ENCODE measurements around the gene ZNF283.

The ZNF283 gene

DNA sequence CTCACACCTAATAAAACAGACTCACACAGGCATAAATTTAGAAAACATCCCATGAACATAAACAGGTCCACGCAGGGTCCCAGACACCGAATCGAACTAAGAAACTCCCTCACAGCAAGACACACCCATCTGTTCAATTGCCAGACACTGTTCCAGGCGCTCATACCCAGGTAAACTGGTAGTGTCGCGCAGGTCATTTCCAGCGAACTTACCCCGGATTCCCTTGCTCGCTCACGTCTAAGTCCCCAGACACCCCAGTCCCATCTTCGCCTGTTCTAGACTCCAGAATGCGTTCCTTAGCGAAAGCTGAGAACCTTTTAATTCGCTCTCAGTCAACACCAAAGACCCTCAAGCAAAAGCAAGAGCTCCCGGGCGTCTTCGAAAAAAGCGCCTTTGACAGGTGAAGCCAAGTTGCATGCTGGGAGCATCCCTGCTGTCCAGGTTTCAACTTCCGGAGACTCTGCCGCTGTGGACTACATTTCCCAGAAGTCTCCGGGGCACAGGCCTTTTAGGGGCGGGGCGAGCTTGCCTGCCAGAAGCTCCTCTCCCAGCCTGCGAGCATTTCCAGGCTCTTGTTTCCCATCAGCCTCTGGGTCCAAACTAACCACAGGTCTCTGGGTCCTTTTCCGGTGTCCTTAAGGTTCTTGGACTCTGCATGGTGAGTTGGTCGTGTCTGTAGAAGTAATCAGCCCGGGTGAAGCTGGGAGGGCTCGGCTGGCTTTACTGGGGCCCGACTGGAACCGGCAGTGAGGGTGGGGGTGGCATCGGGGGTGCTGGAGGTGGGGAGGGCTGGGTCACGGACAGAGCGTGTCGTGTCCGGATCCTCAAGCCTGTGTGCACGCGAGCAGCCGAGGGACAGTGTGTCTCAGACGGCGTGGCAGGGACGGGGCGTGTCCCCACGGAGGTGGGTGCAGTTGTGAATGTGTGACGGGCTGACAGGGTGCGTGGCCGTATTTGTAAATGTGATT lies at the start of gene ZNF283:
TSS of gene ZNF283 (plus strand) at position 535 of the 968 bp plus-strand sequence. CDS start 6,184 bp downstream, outside the sequence.
- FAIRE-seq: no peak

DNA sequence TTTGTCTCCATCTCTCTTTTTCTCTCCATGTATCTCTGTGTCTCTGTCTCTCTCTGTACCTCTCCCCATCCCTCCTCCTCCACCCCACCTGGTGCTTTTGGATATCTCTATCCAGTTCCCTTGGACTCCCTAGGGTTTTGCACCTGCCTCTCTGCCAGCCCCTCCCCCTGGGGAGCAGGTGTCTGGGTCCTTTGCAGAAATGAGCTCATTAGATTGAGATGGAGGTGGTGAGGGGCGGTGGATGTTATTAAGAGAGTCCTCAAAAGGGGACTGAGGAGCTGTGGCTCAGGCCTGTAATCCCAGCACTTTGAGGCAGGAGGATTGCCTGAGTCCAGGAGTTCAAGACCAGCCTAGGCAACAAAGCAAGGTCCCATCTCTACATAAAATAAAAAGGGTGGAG lies 48.5 kb upstream of the ZNF283 start:
- FAIRE-seq: no peak

- FAIRE-seq: no peak
Measured at GRCh38 chr19:43779147-43779819, 47.8 kb upstream of the ZNF283 start.

DNA sequence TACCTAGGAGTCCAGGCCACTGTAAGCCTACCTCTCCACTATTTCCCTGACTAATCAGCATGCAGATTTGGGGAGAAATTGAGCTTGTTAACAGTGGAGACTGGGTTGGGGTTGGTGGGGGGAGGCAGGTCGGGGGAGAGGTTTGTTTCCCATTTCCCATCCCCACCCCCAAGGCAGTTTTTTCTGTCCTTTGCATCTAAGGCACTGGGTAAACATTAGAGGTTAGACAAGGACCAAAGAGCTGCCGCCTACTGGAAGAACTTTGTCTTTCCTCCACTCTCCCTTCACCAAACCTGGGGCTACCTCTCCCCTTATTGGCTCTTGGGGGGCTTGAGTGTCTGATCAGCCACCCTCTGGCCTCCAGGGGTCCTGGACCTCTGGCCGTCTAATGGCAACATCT lies 47.3 kb upstream of the ZNF283 start:
- no peak for FAIRE-seq

DNA sequence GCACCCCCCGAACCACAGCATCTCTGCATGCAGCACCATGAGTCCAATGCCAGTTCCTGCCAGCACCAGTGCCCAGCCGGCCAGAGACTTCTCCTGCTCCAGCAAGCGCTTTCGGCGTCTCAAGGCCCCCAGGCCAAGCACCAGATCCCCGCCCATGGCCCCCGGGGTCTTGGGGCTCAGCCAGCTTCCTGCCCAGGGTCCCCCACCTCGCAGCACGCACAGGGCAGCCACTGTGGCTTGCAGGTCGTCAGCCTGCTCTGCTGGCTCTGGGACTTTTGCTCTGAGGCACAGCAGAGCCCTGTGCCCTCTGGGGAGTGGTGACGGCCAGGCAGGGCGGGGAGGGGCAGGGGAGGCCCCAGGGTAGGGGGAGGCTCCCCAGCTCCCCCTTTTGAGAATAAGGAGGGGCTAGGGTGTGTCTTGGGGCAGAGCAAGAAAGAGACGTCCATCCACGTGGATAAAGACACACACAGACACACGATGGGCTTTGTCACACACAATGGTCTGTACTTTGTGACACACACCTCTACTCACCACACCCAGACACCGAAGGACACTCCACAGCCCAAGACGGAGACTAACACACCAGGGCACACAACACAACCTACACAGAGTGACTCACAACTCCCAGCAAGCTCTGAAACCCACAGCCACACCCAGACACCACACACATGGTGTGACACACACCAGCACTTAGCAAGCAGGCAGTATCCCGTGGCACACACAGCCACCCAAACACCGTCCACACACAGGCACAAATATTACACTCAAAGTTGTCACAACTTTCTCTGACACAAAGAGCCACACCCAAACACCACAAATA lies 46.2 kb upstream of the ZNF283 start, which contains the start of gene KCNN4:
TSS of gene KCNN4 (minus strand) at position 268 of the 820 bp plus-strand sequence. CDS start at position 156, 112 bp downstream.
- no peak for FAIRE-seq

DNA sequence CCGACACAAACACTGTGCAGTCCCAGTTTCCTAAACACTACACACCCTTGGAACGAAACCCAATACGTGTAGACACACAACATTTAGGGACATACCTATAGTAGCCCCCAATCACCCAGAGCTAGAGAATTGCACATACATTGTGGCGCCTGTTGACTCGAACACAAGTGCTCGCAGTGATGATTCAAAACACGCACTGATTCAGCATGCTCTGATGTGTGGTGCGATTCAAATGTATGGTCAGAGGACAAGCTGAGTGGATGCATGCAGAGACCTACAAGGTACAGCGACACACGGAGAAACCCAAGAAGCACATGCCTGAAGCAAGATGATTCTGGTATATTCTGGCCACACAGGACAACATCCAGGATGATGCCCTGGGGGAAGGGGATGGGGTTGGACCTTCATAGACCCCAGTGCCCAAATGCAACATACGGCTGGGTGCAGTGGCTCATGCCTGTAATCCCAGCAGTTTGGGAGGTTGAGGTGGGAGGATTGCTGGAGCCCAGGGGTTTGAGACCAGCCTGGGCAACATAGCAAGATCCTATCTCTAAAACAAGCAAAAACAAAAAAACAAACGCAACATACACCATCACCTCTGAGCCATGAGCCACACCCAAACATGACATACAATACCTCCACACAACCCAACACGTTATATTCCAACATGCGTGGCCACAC lies 45.4 kb upstream of the ZNF283 start:
- no peak for FAIRE-seq

GRCh38 chr19:43782311-43782660 lies 44.8 kb upstream of the ZNF283 start:
- FAIRE-seq: no peak

DNA sequence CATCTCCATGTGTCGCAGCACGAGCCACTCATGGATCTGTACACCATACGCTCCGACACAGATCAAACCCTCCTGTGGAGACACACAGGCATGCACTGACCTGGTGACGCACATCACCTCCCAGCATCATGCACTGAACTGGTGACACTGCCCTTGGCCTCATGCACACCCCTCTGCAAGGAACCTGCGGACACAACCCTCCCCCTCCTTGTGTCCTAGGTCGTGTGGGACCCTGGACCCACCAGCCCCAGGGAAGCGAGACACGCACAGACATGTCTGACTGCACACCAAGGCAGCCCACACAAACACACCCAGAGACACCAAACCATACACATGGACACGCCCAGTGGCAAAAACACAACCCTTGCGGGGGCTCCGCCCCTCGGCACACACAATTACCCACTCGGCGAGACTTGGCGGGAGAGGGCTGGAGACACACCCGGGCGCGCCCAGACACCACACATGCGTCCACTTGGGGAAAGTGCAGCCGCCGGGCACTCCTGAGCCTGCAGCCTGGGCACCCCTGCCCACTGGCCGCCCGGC lies 44.4 kb upstream of the ZNF283 start:
- FAIRE-seq: no peak

GRCh38 chr19:43783636-43784035 lies 43.5 kb upstream of the ZNF283 start:
- no peak for FAIRE-seq

- no peak for FAIRE-seq
Measured at GRCh38 chr19:43784241-43784980, 42.7 kb upstream of the ZNF283 start.

GRCh38 chr19:43784981-43785808 lies 41.9 kb upstream of the ZNF283 start:
- FAIRE-seq: no peak

GRCh38 chr19:43786665-43787064 lies 40.5 kb upstream of the ZNF283 start:
- no peak for FAIRE-seq

- FAIRE-seq: no peak
Measured at GRCh38 chr19:43789029-43789428, 38.1 kb upstream of the ZNF283 start.

DNA sequence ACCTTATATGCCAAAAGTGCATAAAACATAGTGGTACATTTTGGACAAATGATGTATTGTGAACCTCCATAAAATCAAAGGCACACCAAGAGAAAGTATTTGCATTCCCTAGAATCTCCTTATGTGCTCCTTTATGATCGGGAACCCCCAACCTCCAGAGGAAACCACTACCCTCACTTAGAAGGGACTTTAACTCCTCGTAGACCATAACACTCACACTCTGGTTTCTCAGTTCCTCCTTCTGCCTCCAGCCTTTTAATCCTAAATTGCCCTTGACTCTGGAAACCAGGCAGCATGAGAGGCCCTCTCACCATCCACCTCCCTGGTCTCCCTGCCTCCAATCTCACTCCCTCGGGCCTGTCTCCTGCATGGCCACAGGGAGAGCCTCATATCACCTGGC lies 36.5 kb upstream of the ZNF283 start:
- FAIRE-seq: no peak

DNA sequence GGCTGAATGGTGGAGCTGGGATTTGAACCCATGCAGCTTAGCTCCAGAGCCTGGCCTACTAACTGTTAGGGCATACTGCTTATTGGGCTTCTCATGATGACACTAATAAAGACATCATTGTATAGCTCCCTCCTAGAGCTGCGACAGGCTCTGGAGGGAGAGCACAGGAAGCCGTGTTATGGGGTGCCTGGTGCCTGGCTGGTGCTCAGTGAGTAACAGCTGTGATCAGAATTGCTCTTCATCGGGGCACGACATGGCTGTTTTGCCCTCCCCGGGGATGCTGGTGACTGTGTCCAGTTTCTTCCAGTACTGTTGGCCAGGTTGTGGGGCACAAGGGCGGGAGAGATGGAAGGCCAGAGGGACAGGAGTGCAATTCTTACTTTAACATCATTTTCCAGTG lies 30.0 kb upstream of the ZNF283 start:
- no peak for FAIRE-seq

GRCh38 chr19:43797556-43797955 lies 29.6 kb upstream of the ZNF283 start:
- FAIRE-seq: no peak

- FAIRE-seq: no peak
Measured at GRCh38 chr19:43798026-43798545, 29.0 kb upstream of the ZNF283 start.

- FAIRE-seq: no peak
Measured at GRCh38 chr19:43798546-43799409, 28.3 kb upstream of the ZNF283 start.

- no peak for FAIRE-seq
Measured at GRCh38 chr19:43799502-43800142, 27.5 kb upstream of the ZNF283 start.

Data from colon (tissue), 2 donors.